Measurements from ENCODE around the gene RNASET2.
"Not testable (repeated sequence)": the region's sequence is repeated elsewhere in the genome, so short reads cannot be mapped to it uniquely, and the experiment has no call there.

Gene RNASET2

DNA sequence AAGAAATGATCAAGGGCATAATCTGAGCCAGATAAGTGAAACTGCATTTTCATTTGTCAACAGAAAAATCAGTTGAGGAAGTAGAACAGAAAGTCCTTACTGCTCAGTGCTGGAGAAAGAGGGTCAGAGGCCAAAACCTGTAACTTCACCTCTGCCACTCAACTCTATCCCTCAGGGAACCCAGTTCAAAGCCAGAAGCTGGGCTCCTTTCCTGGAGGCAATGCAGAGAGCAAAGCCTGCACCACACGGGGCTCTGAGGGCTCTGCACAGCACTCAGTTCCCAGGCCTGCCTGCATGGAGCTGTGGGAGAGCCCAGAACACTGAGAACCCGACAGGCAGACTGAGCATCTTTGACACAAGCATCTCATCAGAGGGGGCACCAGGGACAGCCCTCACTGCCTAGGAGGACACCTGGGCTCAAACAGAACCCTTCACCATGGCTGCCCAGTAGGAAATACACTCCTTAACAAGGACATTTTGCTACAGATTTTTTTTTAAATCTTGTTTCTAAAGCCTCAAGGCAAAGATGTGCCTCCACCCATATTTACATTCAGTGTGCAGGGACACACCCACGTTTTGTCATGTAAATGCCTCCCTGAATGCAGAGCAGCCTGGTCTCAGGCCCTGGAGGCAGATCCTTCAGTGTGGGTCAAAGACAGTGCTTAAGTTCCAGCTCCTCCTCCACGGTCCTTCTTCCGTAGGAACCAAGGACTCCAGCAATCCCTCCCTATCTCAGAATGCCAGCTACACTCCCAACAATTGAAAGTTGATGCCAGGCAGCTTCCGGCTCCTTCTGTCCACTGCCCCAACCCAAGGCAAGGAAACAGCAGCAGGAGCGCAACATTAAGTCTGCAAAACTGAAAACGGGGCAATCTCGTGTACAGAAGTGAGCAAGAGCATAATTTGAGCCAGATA lies 6.6 kb downstream of the RNASET2 start:
- in situ Hi-C loops (cut with MboI; ENCODE audit: low sequenced_read_pairs), result no loop called here

DNA sequence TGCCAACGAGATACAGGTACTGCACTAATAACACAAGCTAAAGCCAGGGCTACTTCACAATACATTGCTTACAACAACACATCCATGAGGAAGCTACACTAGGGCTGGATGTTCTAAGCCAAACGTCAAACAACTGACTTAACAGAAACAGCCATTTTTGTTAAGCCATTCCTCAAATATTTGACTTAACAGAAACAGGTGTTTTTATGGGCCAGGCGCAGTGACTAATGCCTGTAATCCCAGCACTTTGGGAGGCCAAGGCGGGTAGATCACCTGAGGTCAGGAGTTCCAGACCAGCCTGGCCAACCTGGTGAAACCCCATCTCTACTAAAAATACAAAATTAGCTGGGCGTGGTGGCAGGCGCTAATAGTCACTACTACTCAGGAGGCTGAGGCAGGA lies 7.6 kb downstream of the RNASET2 start:
- in situ Hi-C loops (cut with MboI; ENCODE audit: low sequenced_read_pairs), result not testable (repeated sequence)

DNA sequence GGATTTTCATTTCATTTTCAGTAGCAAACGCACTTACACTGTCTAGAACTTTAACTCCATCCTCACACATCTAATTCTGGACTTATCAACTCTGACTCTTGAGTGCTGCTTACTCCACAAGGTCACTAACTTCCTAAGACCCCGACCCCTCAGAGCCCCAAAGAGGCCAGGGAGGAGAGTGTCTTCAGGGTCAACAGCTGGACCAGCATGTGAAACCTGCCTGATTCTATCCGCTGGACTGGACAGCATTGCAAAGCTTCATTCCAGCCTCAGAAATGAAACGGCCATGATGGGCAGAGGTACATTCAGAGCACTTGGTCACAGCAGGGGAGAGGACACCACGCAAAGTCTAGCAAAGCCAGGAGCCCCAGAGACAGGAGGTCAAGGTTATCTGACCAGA lies 9.1 kb downstream of the RNASET2 start:
- in situ Hi-C loops (cut with MboI; ENCODE audit: low sequenced_read_pairs), result no loop called here

DNA sequence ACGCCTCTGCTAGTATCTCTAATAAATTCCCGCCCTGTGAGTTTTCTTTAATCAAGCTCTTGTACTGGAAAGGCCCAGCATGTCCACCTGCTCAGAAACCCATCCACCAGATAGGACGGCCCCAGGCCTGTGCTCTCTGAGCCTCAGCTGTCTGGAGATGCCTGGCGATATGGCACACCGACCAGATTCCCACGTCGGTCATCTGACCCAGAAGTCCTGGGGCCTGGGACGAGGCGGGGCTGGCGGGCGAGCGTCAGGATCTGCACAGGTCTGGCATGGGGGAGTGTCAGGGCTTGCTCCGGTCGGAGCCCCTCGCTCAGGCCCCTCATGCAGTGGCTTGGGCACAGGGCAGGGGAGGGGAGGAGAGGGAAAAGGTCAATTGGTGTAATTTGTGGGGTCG lies 10.2 kb downstream of the RNASET2 start:
- in situ Hi-C loops (cut with MboI; ENCODE audit: low sequenced_read_pairs), result no loop called here

DNA sequence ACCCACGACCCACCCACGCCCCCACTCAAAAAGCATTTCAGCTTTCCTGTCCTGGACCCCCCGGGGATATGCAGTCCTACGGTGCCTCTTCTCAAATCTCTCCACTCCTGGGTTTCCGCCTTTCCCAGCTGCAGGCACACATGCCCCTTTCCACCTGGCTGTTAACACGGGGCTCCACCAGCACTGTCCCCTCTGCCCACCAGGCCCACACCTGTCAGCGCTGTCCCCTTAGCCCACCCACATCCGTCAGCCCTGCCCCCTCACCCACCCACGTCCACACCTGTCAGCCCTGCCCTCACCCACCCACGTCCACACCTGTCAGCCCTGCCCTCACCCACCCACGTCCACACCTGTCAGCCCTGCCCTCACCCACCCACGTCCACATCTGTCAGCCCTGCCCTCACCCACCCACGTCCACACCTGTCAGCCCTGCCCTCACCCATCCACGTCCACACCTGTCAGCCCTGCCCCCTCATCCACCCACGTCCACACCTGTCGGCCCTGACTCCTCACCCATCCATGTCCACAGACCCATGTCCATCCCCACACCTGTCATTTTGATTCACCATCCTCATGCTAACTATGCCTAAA lies 11.6 kb downstream of the RNASET2 start:
- in situ Hi-C loops (cut with MboI; ENCODE audit: low sequenced_read_pairs), result no loop called here

DNA sequence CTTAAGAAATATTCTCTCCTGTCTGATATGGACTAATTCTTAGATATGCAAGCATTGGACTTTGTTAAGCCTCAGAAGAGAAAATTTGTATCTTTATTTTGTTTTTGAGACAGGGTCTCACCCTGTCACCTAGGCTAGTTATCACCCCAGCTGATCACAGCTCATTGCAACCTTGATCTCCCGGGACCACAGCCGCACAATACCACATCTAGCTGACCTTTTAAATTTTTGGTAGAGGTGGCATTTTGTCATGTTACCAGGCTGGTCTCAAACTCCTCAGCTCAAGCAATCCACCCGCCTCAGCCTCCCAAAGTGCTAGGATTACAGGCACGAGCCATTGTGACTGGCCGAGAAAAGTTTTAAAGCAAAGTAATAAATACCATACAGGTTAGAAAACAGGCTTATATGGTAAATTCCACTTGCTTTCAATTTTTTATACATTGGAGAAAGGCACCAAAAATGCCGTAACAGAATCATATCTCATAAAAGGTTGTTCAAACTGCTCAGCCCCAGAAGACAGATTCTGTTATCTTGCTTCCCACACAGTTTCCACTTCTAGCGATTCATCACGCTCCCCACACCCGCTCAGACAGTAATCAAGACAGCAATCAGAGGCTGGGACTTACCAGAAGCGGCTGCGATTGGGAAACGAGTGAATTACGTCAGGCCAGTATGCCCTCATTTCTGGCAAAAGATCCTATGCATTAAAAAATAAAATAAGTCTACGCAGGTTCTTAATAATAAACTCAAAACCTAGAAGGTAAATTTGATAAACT lies 13.8 kb downstream of the RNASET2 start:
- in situ Hi-C loops (cut with MboI; ENCODE audit: low sequenced_read_pairs), result no loop called here

DNA sequence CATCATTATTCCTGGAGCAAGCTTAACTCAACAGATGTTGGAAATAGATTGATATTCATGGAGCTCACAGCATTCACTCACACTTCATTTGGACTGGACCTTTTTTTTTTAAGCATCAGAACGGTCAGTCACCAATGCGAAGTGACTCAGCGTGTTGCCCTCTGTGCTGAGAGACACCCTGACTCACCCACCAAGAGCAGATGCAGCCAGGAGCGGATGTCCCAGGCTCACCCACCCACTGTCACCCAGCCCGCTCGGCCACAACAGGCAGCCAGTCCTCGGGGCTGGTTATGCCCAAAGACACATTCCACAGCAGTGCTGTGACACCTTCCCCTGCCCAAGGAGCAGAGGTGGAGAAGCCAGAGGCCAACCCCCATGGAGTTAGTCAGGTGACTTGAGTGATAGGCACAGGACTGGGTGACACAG lies 15.7 kb downstream of the RNASET2 start:
- in situ Hi-C loops (cut with MboI; ENCODE audit: low sequenced_read_pairs), result no loop called here

DNA sequence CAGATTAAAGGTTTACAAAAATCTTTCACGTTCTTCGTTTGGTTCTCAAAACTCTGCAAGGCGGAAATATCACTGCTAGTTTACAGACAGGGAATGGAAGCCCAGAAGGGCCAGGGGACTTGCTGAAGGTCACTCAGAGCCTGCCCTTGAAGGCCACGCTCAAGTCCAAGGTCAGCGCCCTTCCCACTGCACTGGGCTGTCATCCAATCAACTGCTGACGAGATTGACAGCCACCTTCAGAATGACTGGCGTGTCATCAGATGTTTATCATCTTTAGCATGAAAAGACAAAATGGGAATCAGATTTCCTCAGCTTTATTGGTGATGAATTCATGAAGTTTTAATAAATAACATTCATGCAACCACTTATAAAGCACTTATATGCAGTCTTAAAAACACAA lies 16.5 kb downstream of the RNASET2 start:
- in situ Hi-C loops (cut with MboI; ENCODE audit: low sequenced_read_pairs), result no loop called here

DNA sequence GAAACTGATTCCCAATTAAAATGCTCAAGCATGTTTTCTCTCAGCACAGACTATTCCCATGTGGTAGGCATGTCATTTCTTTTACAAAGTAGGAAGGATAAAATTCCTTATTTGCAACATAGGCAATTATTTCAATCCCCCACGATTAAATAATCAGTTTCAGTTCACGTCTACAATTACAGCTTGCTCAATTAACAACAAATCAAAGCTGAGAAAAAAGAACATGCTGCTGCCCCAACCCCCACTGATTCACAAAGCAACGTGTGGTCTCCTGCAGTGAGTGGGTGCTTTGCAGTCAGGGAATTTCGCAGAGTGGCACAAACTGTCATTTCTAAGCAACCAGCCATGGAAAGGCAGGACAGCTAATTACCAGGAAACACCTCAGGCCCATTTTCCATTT lies 17.0 kb downstream of the RNASET2 start:
- in situ Hi-C loops (cut with MboI; ENCODE audit: low sequenced_read_pairs), result no loop called here

DNA sequence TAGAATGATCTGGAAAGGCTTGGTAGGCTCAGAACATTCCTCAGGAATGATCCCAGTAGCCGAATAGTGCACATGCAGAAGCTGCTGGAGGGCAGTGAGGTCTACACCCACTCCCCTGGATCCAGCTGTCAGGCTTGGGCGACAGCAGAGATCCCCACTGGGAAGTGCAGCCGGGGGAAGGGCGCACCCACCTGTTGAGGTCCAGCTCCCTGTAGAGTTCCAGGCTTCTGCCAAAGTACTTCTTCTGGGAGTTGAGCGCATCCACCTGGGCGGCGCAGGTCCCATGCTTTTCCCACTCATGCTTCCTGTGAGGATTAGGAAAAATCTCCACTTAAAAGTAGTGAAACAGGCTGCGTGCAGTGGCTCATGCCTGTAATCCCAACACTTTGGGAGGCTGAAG lies 17.6 kb downstream of the RNASET2 start:
- in situ Hi-C loops (cut with MboI; ENCODE audit: low sequenced_read_pairs), result no loop called here

DNA sequence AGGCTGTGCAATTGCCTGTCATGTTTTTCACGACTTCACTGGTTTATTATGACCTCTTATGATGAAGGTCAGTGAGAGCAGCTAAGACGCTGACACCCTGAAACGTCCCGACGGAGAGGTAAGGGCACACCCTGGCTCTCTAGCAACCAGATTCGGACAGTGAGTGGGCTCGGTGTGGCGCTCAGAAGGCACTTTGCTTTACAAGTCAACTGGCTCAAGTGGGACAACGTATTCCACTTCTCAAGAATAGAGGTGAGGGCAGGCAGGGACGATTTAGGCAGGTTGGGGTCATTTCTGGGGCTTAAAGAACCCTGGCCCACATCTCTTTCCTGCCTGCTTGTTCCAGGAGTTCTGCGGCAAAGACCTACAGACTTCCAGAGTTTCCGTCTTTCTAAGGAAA lies 18.2 kb downstream of the RNASET2 start:
- in situ Hi-C loops (cut with MboI; ENCODE audit: low sequenced_read_pairs), result no loop called here

DNA sequence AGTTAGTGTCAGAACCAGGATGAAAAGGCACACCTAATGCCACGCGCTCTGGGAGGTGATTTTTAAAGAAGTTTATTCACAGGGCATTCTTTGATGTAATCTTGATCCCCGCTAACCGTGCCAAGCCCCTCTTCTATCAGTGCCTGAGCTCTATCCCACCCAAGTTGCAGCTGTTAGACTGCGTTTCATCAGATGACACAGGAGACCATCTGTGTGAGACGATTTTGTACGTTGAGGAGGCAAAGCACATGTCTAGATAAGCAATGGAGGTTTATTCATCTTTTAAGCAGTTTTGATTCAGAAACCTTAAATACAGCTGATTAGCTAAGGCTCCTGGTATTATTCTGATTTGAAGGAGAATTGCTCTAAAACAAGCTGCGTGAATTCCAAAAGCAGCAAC lies 18.6 kb downstream of the RNASET2 start:
- in situ Hi-C loops (cut with MboI; ENCODE audit: low sequenced_read_pairs), result no loop called here

DNA sequence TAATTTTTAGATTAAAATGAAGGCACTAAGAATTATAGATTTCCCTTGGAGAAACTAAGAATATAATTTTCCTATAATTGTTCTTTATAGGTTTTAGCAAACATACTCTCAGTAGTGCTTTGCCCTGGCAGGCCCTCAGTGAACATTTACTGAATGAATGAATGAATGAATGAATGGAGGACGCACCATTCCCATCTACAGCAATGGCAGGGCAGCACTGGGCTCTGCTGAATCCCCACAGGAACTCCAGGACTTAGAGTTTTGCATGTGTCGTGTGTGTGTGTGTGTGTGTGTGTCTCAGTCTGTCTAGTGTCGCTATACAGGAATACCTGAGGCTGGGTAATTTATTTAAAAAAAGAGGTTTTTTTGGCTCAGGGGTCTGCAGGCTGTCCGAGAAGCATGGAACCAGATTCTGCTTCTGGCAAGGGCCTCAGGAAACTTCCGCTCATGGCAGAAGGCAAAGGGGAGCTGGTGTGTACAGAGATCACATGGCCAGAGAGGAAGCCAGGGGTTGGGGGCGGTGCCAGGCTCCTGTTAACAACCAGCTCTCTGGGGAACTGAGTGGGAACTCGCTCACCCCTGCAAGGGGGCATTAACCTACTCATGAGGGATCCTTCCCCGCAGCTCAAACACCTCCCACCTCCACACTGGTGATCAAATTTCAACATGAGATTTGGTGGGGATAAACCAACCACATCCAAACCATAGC lies 20.1 kb downstream of the RNASET2 start:
- in situ Hi-C loops (cut with MboI; ENCODE audit: low sequenced_read_pairs), result no loop called here

DNA sequence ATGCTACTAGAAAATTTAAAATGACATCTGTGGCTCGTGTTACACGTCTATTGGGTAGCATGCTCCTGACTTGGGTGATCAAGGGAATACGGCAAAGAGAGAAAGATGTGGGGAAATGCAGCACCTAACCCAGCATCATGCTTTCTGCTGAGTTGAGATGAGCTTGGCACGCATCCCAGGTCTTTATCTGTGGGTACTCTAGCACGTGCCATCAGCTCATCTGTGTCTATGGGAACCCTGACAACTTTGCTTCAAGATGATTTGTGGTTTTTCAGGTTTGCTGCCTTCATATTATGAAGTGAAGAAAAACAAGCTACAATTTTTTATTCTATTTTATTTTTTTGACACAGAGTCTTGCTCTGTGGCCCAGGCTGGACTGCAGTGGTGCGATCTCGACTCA lies 21.0 kb downstream of the RNASET2 start:
- in situ Hi-C loops (cut with MboI; ENCODE audit: low sequenced_read_pairs), result no loop called here

DNA sequence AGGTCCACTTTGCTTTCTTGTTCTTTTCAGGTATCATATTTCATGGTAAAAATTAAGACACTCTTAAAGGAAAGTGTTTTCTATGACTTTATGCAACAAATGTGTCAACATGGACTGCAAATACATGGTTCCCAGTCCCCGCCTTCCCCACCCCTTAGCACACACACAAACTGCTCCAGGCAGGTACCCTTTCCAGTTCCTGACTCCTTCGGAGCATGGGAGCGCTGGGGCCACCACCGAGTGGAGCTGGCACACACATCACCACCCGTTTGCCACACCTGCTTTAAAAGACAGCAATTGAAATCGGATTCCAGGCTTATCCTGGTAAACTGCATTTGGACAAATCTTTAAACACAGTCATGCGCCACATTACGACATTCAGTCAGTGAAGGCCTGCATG lies 22.2 kb downstream of the RNASET2 start:
- in situ Hi-C loops (cut with MboI; ENCODE audit: low sequenced_read_pairs), result no loop called here

DNA sequence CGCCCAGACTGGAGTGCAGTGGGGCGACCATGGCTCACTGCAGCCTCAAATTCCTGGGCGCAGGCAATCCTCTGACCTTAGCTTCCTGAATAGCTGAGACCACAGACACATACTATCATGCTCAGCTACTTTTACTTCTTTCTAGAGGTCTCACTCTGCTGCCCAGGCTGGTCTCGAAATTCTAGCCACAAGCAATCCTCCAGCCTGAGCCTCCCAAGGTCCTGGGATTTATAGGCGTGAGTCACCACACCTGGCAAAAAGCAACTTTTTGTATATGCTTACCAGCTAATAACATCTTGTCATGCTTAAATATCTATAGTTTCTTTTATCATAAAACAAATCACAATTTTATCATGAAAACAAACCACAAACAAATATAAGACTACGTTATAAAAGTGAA lies 23.0 kb downstream of the RNASET2 start:
- in situ Hi-C loops (cut with MboI; ENCODE audit: low sequenced_read_pairs), result no loop called here

DNA sequence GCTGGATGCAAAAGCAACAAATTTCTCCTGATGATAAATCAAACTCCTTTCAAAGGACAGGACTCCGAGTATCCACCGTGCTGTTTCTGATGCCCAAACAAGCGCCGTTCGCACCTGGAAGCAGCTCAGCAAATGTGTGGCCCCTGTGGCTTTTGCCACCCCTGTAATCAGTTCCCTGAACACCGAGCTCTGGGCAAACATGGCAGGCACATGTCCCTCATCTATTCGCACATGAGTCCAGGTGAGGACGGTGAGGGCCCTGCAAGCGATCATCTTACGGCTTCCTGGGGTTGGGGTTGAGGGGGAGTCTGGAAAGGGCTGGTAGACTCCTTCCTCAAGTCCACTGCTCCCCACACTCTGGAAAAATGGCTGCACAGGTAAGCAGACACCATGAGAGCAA lies 23.7 kb downstream of the RNASET2 start:
- in situ Hi-C loops (cut with MboI; ENCODE audit: low sequenced_read_pairs), result no loop called here

DNA sequence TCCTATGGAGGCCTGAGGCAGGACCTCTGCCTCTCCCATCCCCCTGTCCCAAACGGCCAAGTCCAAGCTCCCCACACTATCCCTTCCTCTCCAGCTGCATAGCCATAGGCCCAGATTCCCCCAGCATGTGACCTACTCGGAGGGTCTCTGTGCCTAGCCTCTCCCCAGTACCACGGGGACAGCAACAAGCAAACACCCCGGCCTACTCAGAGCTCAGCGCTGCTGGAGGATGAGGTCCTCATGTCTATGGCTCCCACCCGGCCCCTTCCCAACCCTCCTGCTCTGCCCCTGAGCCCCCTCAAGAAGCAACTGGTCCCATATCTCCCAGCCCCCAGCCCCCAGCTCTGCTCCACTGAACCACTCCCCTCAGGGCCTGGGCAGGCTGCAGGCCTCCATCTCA lies 24.2 kb downstream of the RNASET2 start:
- in situ Hi-C loops (cut with MboI; ENCODE audit: low sequenced_read_pairs), result no loop called here

DNA sequence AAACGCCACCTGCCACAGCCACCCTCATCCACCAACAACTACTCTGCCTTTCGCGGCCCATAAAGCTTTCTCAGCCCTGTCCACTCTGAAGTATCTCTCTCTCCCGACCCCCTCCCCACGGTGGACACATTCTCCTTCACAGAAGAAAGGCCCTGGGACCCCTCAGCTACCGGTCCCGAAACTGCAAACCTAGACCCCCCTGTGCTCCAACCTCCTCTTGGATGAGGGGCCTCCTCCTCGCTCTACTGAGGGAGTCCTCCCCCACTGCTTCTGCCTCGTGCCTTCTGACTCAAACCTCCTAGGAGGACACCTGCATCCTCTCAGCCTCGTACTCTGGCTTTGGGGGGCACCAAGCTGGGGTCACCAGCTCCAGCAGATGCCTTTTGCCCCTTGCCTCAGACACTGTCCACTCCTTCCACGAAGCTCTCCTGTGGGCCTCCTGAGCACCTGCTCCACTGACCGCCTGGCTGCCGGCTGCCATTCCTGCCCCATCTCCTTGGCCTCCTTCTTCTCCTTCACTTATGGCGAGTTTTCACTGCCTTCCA lies 24.9 kb downstream of the RNASET2 start:
- in situ Hi-C loops (cut with MboI; ENCODE audit: low sequenced_read_pairs), result no loop called here

DNA sequence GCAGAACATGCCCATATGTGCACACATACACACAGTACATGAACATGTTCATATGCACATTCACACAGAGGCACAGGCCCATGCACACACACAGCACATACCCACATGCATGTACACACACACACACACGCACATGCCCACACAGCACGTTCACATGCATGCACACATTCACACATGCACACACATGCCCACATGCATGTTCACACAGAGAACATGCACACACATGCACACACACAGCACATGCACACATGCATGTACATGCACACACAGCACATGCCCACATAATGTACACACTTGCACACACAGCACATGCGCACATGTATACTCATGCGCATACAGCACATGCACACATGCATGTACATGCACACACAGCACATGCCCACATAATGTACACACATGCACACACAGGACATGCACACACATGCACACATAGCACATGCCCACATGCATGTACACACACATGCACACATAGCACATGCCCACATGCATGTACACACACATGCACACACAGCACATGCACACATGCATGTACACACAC lies 25.9 kb downstream of the RNASET2 start:
- in situ Hi-C loops (cut with MboI; ENCODE audit: low sequenced_read_pairs), result no loop called here
